Measurements from ENCODE around the gene NOTUM.
"Not testable (repeated sequence)": the region's sequence is repeated elsewhere in the genome, so short reads cannot be mapped to it uniquely, and the experiment has no call there.

NOTUM gene

GRCh38 chr17:81956607-81957589, 4.1 kb downstream of the NOTUM start:
- no peak for FAIRE-seq

- FAIRE-seq = no peak
Observed at GRCh38 chr17:81955756-81956544, 5.0 kb downstream of the NOTUM start.

GRCh38 chr17:81955058-81955681, 5.8 kb downstream of the NOTUM start:
- no peak for FAIRE-seq

- no peak for FAIRE-seq
Observed at GRCh38 chr17:81954131-81955057, 6.6 kb downstream of the NOTUM start.

- FAIRE-seq = not testable (repeated sequence)
Observed at GRCh38 chr17:81953443-81953842, 7.5 kb downstream of the NOTUM start.

- FAIRE-seq = no peak
Observed at GRCh38 chr17:81952792-81953228, 8.2 kb downstream of the NOTUM start.

- FAIRE-seq = no peak
Observed at GRCh38 chr17:81951785-81952684, 9.0 kb downstream of the NOTUM start.

- FAIRE-seq = no peak
Observed at GRCh38 chr17:81950501-81950900, 10.5 kb downstream of the NOTUM start.

GRCh38 chr17:81948635-81949378, 12.2 kb downstream of the NOTUM start:
- FAIRE-seq = no peak

GRCh38 chr17:81947189-81947588, 13.8 kb downstream of the NOTUM start, which contains the start of gene MYADML2:
TSS of gene MYADML2 (minus strand) at chr17:81947233. CDS start at chr17:81941741, 5,492 bp downstream.
- no peak for FAIRE-seq

- FAIRE-seq = no peak
Observed at GRCh38 chr17:81944858-81945257, 16.1 kb downstream of the NOTUM start.

- FAIRE-seq = no peak
Observed at GRCh38 chr17:81942167-81942553, 18.8 kb downstream of the NOTUM start.

- FAIRE-seq = no peak
Observed at GRCh38 chr17:81941484-81942166, 19.4 kb downstream of the NOTUM start.

- FAIRE-seq = no peak
Observed at GRCh38 chr17:81940538-81941483, 20.2 kb downstream of the NOTUM start.

GRCh38 chr17:81939881-81940385, 21.1 kb downstream of the NOTUM start:
- FAIRE-seq = no peak

- no peak for FAIRE-seq
Observed at GRCh38 chr17:81939218-81939617, 21.8 kb downstream of the NOTUM start.

GRCh38 chr17:81935709-81936084, 25.3 kb downstream of the NOTUM start:
- no peak for FAIRE-seq

Data from A204.1 (cell line).